Suprapubic skin (tissue), 4 donors: ENCODE results near the gene STAT6. TPM values are rescaled to one million over a fixed set of nuclear protein-coding genes. Genes with fewer than 3 reads are reported as not detected.

Source experiments
- DNase-seq, 2 donors: peaks; one replicate each; pipeline ENCODE4 v3.0.0-alpha.2; 2019; ENCODE audit warnings: low spot score in 2 of 2
- H3K27ac ChIP-seq: fragments of 200-600 bp; sonication (generic); one replicate; pipeline ENCODE4 v1.5.1; 2019
- H3K27me3 ChIP-seq: fragments of 200-600 bp; sonication (generic); one replicate; pipeline ENCODE4 v1.5.1; 2019
- H3K36me3 ChIP-seq: fragments of 200-600 bp; sonication (generic); one replicate; pipeline ENCODE4 v1.5.1; 2019
- H3K4me1 ChIP-seq: fragments of 200-600 bp; sonication (generic); one replicate; pipeline ENCODE4 v1.5.1; 2019
- H3K4me3 ChIP-seq: fragments of 200-600 bp; sonication (generic); one replicate; pipeline ENCODE4 v1.5.1; 2019; ENCODE audit warnings: mild to moderate bottlenecking
- H3K9me3 ChIP-seq: fragments of 200-600 bp; sonication (generic); one replicate; pipeline ENCODE4 v1.5.1; 2019
- CTCF ChIP-seq, 2 donors: fragments of 200-600 bp in 1 of 2; fragments of 450-650 bp in 1 of 2; sonication (generic) in 1 of 2; IDR thresholded peaks; one replicate each; pipeline ENCODE4 v1.5.1; 2016 to 2019; ENCODE audit warnings: antibody characterized with exemption in 2 of 2, mild to moderate bottlenecking in 1 of 2, moderate library complexity in 1 of 2
- EP300 ChIP-seq: sonication (generic); formaldehyde crosslinking; IDR thresholded peaks from one replicate; pipeline ENCODE4 v1.6.1; 2017; ENCODE audit warnings: antibody characterized with exemption
- POLR2A ChIP-seq, 2 donors: fragments of 450-650 bp; IDR thresholded peaks; one replicate each; pipeline ENCODE4 v1.6.1; 2017; ENCODE audit warnings: antibody characterized with exemption in 2 of 2, mild to moderate bottlenecking in 2 of 2, moderate library complexity in 2 of 2
- POLR2AphosphoS5 ChIP-seq, 3 donors: sonication (generic); formaldehyde crosslinking; IDR thresholded peaks; one replicate each; pipeline ENCODE4 v1.6.1; 2017; ENCODE audit warnings: antibody characterized with exemption in 3 of 3
- WGBS: methylation state at CpG from one replicate; pipeline ENCODE4 v1.1.5; 2018; 5-methylcytosine and 5-hydroxymethylcytosine counted together
- total RNA-seq, 4 donors: library from RNA; depleted of rRNA; stranded (reverse); fragments of >200 nt; gene quantifications; one replicate each; pipeline ENCODE4 v1.1.0, GENCODE V29; 2016

STAT6 gene
- total RNA-seq, 4 donors from 2014 or later, result 140 to 348 (median 183) TPM

DNA sequence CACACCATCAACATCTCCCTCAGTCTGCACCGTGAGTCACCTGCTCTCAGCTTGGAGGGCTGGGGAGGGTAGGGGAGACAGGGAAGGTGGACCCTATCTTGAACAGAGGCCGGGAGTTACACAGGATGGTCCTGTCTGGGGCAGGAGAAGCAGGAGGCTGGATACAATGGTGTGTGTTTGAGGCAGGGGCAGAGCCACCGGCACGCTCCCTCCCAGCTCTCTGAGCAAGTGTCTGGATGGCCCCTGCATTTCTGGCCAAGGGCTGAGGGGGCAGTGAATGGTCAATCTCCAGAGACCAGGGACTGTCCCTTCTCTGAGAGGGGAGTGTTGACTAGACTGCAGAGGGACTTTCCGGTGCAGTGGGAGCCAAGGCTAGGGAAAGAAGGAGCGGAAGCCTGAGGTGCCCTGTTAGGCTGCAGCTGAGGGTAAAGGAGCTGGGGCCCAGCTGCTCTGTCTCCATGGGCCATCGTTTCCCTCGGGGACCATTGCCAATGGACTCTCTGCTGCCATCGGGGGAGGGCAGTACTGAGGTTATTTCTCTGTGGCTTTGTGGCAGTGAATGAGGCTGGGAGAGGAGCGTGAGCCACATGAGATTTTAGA lies 34.4 kb upstream of the STAT6 start:
- Histone ChIP-seq H3K36me3 (peaks cover 62% of the 10 kb centered on the region), H3K9me3 (no peaks in the 10 kb centered on the region), H3K4me1 (peaks cover 75% of the 10 kb centered on the region), H3K27ac (peak overlapping the region; percentile 5), H3K27me3 (no peaks in the 10 kb centered on the region), H3K4me3 (no peak overlapping the region)
- no peak for DNase-seq
- 61% methylated on average over 4 of the region's 10 CpGs for WGBS
- no peak for TF ChIP-seq CTCF (IDR thresholded peaks at IDR 0.05)
- no peak for TF ChIP-seq POLR2AphosphoS5 (IDR thresholded peaks at IDR 0.05)

DNA sequence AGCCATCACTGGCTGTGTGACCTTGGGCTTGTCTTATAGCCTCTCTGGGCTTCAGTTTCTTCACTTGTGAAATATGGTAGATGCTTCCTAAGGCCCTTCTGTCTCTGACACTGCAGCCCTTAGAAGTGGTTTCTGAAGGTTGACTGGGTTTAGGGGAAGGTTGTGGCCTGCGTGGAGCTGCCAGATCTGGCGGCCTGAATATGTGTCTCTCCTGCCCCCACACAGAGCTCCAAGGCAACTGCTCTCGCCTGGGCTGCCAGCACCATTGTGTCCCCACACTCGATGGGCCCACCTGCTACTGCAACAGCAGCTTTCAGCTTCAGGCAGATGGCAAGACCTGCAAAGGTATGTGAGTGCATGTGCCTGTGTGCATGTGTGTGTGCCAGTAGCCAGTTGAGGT lies 32.3 kb upstream of the STAT6 start:
- H3K27me3 ChIP-seq, result no peaks in the 10 kb centered on the region
- H3K27ac ChIP-seq, result peak overlapping the region; percentile 48
- peaks cover 70% of the 10 kb centered on the region for H3K4me1 ChIP-seq
- no peak for TF ChIP-seq CTCF (IDR thresholded peaks at IDR 0.05)
- no peak for TF ChIP-seq EP300
- no peak for TF ChIP-seq POLR2AphosphoS5 (IDR thresholded peaks at IDR 0.05)
- TF ChIP-seq POLR2A (IDR thresholded peaks at IDR 0.05), result no peak
- no peaks in the 10 kb centered on the region for H3K9me3 ChIP-seq
- H3K4me3 ChIP-seq, result no peak overlapping the region
- WGBS, result 72% methylated on average over 4 of the region's 4 CpGs
- no peak for DNase-seq
- peaks cover 75% of the 10 kb centered on the region for H3K36me3 ChIP-seq

GRCh38 chr12:57142727-57143126 lies 31.6 kb upstream of the STAT6 start:
- WGBS, result 76% methylated on average over 7 of the region's 7 CpGs
- no peak for TF ChIP-seq POLR2A (IDR thresholded peaks at IDR 0.05)
- no peak for TF ChIP-seq EP300
- no peak for TF ChIP-seq CTCF (IDR thresholded peaks at IDR 0.05)
- TF ChIP-seq POLR2AphosphoS5 (IDR thresholded peaks at IDR 0.05), result no peak
- peaks cover 70% of the 10 kb centered on the region for H3K4me1 ChIP-seq
- no peak overlapping the region for H3K4me3 ChIP-seq
- no peak for DNase-seq
- peaks cover 75% of the 10 kb centered on the region for H3K36me3 ChIP-seq
- H3K27me3 ChIP-seq, result no peaks in the 10 kb centered on the region
- no peaks in the 10 kb centered on the region for H3K9me3 ChIP-seq
- peak overlapping the region; percentile 48 for H3K27ac ChIP-seq

DNA sequence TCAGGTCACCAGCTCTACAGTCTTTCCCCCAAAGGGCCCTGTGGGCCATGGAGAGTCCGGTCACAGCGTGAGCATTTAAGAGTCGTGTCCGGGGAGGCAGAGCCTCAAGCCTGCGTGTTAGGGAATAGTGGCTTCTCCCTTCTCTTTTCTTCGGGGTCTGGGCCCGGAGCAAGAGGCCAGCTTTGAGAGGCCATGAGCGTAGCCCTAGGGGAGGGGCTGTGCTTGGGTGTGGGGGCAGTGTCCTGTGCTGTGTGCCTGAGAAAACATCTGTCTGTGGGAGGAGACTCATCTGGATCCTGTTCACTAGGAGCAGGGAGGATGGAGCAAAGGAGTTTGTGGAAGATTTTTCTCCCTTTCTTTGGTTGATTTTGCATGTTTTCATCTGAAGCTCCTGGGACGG lies 31.0 kb upstream of the STAT6 start:
- H3K4me1 ChIP-seq, result peaks cover 70% of the 10 kb centered on the region
- H3K4me3 ChIP-seq, result no peak overlapping the region
- TF ChIP-seq POLR2A (IDR thresholded peaks at IDR 0.05) (no peak), EP300 (no peak), CTCF (IDR thresholded peaks at IDR 0.05) (no peak), POLR2AphosphoS5 (IDR thresholded peaks at IDR 0.05) (no peak)
- peak overlapping the region; percentile 60 for H3K27ac ChIP-seq
- no peaks in the 10 kb centered on the region for H3K9me3 ChIP-seq
- WGBS, result 66% methylated on average over 8 of the region's 9 CpGs
- no peaks in the 10 kb centered on the region for H3K27me3 ChIP-seq
- DNase-seq, result no peak
- H3K36me3 ChIP-seq, result peaks cover 75% of the 10 kb centered on the region

- Histone ChIP-seq H3K9me3 (no peaks in the 10 kb centered on the region), H3K27me3 (no peaks in the 10 kb centered on the region), H3K36me3 (peaks cover 68% of the 10 kb centered on the region), H3K4me1 (peaks cover 65% of the 10 kb centered on the region), H3K27ac (peak overlapping the region; percentile 60), H3K4me3 (no peak overlapping the region)
- 84% methylated on average over 8 of the region's 8 CpGs for WGBS
- DNase-seq, result no peak
- no peak for TF ChIP-seq POLR2A (IDR thresholded peaks at IDR 0.05)
- TF ChIP-seq CTCF (IDR thresholded peaks at IDR 0.05), result no peak
- no peak for TF ChIP-seq POLR2AphosphoS5 (IDR thresholded peaks at IDR 0.05)
- no peak for TF ChIP-seq EP300
These were observed 30.1 kb upstream of the STAT6 start for GRCh38 chr12:57141249-57141648.
